Activated T-helper 1 cell treated with anti-CD3 and anti-CD28 coated beads, Interleukin-2, amount 50 U/mL, for 16 hours (primary cell): ENCODE measurements around the gene PRSS22.

Source experiments
- DNase-seq, 2 donors: peaks; one replicate each; pipeline ENCODE4 v3.0.0-alpha.2; 2020; ENCODE audit warnings: low read depth in 1 of 2, low spot score in 1 of 2

The PRSS22 gene

DNA sequence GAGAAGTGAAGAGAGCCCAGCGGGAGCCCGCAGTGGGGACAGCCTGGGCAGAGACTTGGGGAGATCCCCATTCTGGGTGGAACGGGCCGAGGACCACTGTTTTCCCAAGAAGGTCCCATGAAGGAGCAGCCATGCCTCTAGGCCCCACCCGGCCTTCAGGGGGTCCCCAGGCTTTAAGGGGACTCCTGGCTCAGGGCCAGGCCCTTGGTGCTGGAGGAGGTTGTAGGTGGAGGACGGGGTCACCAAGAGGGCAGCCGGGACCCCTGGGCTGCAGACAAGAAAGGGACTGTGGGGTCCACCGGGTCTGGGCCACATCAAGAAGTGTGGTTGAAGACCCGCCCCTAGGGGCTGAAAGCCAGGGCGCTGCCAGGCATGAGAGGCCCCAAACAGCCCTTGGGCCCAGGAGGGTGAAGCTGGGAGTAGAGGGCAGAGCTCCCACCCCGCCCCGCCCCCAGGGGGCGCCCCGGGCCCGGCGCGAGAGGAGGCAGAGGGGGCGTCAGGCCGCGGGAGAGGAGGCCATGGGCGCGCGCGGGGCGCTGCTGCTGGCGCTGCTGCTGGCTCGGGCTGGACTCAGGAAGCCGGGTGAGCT, 41.1 kb downstream of the PRSS22 start, which contains the start of gene PRSS21:
Gene PRSS21 (plus strand): TSS at position 487 of the 589 bp plus-strand sequence. CDS start 32 bp downstream, at position 519.
- peak in 1 of 2 donors; percentile 30 for DNase-seq

DNA sequence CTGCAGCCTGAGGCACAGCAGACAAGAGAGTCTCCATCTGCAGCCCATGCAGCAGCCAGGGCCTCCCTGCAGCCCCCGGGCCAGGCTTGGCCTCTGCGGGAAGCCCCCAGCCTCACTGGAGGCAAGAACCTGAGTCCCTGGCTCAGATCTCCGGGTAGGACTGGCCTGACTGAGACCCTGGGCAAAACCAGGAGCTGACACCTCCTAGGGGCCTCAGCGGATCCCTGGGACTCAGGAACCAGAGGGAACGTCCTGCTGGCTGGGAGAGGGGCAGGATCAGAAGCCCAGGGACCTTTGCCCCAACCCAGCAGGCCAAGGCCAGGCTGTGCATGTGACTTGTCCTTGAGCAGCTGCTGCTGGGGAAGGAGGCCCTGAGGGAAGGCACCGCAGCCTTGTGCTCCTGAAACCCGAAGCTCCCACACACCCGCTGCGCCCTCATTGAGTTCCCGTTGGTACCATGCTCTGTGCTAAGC, 42.6 kb downstream of the PRSS22 start:
- DNase-seq = no peak

GRCh38 chr16:2814551-2815298, 43.2 kb downstream of the PRSS22 start:
- DNase-seq = no peak

GRCh38 chr16:2813771-2814221, 44.2 kb downstream of the PRSS22 start:
- DNase-seq = no peak

GRCh38 chr16:2811703-2812471, 46.1 kb downstream of the PRSS22 start:
- no peak for DNase-seq

- no peak for DNase-seq
Observed at GRCh38 chr16:2810651-2811050, 47.3 kb downstream of the PRSS22 start.

DNA sequence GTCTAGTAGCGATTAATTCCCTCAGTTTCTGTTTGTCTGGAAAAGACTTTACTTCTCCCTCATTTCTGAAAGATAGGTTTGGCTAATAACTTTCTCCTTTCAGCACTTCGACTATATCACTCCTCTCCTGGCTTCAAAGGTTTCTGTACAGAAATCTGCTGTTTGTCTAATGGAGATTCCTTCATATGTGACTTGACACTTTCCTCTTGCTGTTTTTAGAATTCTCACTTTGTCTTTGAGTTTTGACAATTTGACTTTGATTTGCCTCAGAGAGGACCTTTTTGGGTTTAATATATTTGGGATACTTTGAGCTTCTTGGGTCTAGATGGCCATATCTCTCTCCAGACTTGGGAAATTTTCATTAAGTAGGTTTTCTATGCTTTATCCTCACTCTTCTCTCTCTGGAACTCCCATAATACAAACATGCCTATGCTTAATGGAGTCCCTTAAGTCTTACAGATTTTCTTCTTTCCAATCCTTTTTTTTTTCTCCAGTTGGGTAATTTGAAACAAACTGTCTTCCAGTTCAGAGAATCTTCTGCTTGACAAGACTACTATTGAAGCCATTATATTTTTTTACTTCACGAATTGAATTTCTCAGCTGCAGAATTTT, 48.7 kb downstream of the PRSS22 start:
- DNase-seq = no peak

DNA sequence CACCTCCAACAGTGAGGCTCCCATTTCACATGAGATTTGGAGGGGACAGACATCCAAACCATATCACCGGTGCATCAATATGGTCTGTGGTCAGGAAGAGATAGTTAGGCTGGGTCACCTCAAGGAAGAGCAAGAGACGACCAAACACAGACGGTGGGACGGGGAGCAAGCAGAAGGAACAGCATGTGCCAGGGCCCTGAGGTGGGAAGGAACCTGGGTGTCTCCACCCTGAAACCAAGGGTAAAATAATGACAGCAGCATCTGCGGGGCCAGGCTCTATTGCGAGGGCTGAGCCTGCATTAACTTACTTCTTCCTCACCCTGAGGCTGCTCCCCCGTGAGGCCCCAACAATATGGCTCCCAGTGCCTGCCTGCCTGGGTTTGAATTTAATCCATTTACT, 49.8 kb downstream of the PRSS22 start:
- no peak for DNase-seq

GRCh38 chr16:2806286-2806685, 51.7 kb downstream of the PRSS22 start:
- DNase-seq = no peak

GRCh38 chr16:2804728-2805127, 53.2 kb downstream of the PRSS22 start:
- no peak for DNase-seq

- DNase-seq = no peak
Observed at GRCh38 chr16:2803545-2804195, 54.3 kb downstream of the PRSS22 start.
